IPS DF 4.7 (cell line): ENCODE results near the gene ORMDL3.
"Not testable (repeated sequence)": the region's sequence is repeated elsewhere in the genome, so short reads cannot be mapped to it uniquely, and the experiment has no call there.

Source experiments
- DNase-seq: peaks from one replicate; pipeline ENCODE4 v3.0.0-alpha.2; 2013; ENCODE audit warnings: low spot score; ENCODE audit errors: extremely low read depth

The ORMDL3 gene

GRCh38 chr17:39886102-39886501 lies 41.3 kb downstream of the ORMDL3 start:
- not testable (repeated sequence) for DNase-seq

- no peak for DNase-seq
Observed at GRCh38 chr17:39872751-39873150, 54.6 kb downstream of the ORMDL3 start.

DNA sequence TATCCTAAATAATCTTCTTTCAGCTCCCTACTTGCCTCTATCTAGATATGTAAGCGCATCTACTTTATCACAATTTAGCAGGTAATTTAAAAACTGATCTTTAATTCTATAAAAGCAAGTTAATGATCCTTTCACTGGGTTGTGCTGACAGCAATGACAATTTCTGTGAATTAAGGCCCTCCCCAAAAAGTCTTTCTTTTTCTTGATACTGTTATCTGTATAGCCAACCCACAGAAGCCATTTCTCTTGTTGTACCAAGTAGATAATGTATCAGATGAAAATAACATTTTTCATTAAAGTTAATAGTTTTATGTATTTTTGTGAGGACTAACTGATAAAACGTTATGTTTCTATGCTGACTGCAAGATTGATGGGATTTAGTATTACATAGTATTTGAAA lies 55.6 kb downstream of the ORMDL3 start:
- no peak for DNase-seq
